ENCODE data around the gene MALRD1.

MALRD1 gene

DNA sequence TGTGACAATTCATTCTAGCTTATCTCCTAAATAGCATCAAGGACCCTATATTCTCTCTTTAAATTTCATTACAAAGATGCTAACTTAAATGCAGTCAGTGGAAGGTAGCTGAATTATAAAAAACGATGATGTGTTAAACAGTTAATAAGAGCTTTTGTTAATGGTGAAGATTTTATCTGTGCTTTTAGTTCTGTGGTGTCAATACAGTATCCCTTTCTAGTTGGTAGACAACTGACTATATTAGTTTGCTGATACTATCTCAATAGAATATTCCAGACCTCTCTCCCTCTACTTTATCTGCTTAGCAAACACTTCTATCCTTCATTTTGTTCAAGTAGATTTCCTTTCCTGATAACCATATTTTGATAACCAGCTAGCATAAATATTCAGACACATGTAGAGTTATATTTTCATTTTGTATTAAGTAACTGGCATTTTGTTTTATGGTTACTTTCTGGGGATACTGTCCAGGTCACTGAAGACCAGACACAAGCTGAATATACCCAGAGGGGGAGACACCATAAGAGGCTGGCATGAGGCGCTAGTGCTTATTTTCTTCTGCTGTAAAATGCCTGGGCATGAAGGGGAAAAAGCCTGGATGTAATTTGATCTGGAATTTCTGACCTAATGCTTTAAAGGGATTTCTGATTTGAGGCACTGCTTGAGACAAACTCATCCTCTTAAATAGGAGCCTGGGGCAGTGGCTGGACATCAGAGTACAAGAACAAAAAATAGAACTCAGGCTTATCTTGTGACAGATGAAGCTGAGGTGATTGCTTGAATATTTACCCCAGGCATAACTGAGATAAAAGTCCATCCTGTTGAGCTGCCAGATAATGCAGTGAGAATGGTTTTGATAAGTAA, 197.5 kb downstream of the MALRD1 start:
- no peak for DNase-seq

DNA sequence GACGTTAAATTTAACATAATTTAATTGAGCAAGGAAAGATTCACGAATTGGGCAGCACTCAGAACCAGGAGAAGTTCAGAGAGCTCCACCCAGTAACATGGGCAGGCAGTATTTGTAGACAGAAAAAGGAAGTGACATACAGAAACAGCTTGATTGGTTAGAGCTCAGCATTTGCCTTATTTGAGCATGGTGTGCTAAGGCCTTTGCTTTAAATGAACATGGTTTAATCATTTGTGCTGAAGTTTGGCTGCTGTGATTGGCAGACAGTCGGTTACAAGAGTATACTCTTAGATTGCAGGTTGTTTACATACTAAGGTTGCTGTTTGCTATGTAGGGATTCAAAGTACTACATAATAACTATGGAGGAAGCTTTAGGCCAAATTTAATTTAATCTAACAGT, 199.2 kb downstream of the MALRD1 start:
- DNase-seq = no peak

DNA sequence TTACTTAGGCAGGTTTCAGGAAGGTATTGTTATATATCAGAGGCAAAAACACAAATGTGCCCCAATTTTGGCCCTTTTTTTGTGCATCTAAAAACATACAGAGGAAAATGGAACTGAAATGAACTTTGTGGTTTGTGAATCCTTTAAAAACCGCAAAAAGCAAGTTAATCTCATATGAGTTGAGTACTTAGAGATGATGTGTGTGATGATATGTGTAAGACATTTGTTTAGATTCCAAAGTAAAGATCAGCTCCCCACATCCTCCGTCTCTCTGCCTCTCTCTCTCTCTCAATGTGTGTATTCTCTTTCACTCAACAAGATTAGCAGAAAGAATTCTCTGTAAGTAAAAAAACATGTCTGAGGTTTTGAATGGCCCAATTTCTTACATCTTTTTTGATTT, 201.9 kb downstream of the MALRD1 start:
- DNase-seq = no peak

DNA sequence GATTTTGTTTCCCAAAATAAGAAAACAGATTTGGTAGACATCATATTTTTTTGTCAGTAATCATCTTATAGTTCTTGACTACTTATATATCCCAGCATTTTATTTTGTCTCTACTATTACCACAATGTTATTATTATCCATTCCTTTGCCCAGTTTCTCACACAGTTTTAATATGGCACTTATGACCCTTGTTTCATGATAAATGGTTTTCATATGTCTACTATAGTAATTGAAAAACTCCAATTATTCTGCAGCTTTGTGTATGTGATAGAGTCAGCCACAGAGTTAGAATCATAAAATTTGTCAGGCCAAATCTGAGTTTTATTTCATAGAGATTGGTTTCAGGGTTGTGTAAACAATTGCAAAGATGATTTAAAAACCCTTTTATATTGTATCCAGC, 203.9 kb downstream of the MALRD1 start:
- no peak for DNase-seq

DNA sequence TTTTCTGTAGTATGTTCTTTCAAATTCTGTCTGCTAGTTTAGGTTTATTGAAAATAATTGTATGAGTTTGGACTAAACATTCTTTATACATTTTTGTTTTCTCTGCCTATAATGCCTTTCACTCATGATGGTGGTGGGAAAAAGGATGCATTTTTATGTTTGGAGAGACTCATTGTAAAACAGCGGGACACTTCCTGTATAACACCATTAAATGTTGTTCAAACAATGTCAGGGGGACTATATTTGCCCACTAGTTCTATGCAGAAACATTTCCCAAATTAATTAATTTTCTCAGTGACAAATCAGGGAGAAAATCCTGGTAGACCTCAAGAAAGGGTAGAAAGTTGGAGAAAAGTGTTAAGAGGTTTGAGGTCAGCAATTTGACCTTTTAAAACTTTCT, 207.7 kb downstream of the MALRD1 start:
- DNase-seq = no peak

DNA sequence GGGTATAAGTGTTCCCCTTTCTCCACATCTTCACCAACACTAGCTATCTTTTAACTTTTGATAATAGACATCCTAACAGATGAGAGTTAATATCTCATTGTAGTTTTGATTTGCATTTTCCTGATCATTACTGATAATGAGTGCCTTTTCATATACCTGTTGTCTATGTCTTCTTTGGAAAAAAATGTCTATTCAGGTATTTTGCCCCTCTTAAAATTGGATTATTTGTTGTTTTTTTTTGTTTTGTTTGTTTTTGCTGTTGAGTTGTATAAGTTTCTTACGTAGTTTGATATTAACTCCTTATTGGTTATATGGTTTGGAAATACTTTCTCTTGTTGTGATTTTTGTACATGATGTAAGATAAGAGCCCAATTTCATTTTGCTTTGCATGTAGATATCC, 214.7 kb downstream of the MALRD1 start:
- DNase-seq = no peak

DNA sequence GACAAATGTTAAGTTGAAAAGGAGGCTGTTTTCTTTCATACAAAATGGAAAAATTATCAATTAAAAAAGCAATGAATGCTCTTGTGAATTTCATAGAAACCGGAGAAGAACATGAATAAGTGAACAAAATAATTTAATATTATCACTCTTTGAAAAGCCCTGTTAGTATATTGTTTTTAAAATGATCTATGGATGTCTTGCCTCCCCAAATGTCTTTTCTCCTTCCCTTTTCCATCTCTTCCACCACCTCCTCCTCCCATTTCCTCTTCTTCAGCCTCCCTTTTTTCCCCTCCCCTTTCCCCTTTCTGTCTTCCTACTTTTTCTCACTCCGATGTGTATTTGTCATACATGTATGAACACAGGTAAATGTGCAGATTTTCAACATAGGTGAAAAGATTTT, 234.7 kb downstream of the MALRD1 start:
- no peak for DNase-seq

DNA sequence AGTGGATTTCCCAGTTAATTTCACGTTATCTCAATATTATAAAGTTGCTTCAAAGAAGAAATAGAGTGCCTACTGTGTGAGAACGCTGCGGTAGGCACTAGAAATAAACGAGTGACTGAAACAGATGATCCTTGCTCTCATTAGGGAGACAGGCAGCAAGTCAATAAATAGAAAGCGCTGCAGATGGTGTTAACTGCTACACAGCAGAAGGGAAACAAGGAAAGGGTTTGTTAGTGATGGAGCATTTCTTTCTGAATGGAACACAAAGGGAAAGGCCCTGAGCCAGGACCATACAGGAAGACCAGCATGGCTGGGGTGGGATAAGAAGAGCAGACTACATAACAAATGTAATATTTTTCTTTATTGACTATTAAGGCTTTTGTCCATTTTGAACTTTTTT, 235.2 kb downstream of the MALRD1 start:
- DNase-seq = no peak

DNA sequence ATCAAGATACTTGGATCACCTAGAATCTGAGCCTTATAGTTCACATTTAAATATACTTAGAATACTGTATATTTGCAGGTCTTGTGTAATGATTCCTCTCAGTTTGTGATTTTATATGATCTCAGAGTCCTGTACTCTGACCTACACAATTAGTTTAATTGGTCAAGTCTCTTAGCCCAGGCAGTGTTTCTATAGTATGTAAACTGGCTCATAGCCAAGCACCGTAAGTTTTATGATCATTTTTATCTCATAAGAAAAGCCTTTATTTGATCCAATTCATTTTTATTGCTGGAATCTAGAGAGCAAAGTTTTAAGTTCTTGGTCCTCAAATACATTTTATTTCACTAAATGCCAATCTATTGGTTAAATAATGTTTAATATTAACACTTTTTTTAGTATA, 242.2 kb downstream of the MALRD1 start:
- DNase-seq = no peak

DNA sequence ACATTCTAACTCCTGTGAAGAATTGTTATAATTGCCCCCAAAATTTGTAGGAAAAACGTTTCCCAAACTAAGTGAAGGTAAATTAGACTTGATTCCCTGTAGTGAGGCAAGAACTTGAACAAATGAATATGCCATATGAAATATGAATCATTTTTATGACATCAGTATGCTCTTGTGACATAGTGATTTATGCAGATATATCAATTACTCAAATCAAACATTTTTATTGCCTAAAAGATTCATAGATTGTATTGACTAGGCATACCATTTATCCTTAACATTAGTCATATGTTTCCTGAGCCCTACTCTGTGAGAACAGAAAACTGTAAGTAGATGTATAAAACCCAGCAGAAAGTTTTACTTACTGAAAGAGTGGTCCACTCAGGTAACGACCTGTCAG, 245.6 kb downstream of the MALRD1 start:
- no peak for DNase-seq

DNA sequence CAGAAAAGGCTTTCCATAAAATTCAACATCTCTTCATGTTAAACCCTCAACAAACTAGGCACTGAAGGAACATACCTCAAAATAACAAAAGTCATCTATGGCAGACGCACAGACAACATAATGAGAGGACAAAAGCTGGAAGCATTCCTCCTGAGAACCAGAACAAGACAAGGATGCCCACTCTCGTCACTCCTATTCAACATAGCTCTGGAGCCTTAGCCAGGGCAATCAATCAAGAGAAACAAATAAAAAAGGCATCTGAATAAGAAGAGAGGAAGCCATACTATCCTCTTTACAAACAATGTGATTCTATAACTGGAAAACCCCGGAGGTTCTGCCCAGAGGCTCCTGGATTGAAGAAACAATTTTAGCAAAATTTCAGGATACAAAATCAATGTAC, 251.0 kb downstream of the MALRD1 start:
- DNase-seq = no peak

DNA sequence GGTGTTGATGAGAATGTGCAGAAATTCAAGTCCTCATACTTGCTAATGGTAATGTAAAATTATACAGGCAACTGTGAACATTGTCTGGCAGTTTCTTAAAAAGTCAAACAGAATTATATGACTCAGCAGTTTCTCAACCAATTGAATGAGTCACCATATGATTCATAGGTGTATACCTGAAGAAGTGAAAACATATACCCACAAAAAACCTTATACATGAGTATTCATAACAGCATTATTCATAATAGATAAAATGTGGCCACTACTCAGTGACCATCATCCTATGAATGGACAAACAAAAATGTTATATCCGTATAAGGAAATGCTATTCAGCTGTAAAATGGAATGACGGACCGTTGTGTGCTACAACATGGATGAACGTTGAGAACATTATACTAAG, 253.5 kb downstream of the MALRD1 start:
- no peak for DNase-seq

DNA sequence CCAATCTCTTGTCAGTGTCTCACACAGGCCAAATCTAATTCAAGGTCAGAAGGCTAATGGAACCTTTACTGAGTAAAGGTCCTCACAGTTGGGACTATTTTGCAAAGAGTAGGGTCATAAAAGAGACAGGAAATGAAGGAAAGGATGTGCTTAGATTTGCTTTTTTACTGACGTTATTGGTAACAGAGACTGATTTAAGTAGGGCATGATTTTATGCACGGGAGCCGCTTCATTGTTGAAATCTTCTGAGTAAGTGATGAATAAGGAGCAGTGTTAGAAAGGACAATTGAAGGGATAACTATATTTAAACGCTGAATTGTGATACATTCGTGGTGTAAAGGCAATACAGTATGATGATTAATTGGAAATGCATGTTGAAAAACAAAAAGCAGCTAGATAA, 261.5 kb downstream of the MALRD1 start:
- no peak for DNase-seq

DNA sequence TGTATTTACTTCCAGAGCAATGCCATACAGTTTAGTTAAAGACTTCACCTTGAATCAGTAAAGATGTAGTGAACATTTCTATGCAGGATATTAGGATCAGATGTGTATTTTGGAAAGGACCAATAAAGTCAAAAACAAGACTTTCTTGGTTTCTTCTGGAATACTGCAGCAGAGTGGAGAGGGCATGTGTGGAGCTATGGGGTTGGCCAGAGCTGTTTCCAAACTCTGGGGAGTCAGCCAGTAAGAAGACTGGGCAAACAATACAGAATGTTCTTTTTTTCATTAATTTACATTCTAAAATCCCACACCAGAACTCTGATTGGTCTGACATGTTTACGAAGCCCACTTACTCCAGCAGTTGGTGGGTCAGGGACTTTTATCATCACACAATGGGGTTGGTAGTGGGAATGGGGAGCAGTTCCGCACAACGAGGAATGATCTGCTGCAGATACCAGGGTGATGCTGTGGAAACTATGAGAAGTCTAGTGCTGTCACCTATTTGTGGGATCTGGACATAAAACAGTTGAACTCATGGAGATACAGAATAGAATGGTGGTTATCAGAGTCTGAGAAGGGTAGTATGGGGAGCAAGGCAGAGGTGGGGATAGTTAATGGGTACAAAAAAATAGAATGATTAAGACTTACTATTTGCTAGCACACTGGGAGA, 267.7 kb downstream of the MALRD1 start:
- no peak for DNase-seq

DNA sequence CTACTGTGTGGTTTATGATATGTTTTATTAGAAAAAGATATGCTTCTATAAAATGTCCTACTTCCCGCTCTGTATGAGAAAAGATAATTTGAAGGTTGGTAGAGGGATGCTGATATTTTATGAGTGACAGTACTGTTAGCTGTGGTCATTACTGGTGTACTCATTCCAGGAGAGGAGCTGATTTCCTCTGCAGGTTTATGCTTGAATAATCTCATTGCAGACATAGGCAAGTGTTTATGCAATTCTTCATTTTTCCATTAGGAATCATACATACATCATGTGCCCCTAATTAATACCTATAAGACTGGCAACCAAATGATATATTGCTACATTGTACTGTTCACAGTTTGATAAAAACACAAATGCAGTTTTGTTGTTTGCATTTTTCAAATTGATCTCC, 269.4 kb downstream of the MALRD1 start:
- no peak for DNase-seq

DNA sequence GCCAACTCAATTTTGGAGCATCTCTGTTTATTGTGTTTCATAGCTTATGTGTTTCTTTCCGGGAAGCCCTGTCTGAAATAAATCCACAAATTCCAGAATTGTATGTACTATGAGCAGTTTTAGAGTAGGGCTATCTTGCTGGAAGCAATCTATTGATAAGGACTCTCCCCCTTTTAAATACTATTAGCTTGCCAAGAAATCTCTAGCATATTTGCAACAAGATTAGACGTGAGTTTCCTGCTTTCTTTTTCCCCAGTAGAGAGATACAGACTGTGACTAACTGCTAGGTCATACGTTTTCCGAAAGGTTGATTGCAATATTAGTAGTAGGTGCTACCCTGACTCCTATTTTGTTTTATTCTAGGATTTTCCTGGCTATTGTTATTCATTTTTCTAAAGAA, 277.0 kb downstream of the MALRD1 start:
- DNase-seq = no peak

DNA sequence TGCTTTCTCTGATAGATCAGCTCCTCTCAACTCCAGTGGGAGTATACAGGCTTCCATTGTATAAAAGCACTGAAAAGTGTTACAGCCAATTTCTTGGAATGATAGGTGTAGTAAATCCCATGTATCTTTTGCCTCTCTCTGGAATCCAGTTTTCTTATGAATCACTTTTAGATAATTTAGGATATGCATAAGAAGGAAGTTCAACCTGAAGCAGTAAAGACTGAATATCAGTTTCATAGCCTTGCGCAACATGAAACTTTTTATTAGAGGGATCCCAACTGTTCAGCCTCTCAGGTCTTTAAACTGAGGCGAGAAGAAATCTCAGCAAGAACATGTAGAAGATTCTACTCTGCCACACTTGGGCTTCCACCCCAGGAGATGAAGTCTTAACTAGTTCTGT, 280.0 kb downstream of the MALRD1 start:
- no peak for DNase-seq

DNA sequence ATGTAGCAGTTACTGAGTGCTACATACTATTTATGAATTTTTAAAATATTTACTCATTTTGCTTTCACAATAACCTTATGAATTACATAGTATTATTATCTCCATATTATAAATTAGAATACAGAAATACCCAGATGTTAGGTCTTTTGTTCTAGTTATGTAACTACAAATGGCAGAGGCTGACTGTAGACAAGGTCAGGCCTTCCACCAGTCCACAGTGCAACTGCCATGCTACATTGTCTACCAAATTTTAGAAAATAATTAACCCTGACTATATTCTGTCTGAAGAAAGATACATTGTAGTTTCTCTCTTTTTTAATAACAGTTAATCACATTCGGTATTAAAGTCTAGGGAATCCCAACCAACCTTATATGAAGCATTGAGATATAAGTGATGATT, 280.9 kb downstream of the MALRD1 start:
- no peak for DNase-seq

DNA sequence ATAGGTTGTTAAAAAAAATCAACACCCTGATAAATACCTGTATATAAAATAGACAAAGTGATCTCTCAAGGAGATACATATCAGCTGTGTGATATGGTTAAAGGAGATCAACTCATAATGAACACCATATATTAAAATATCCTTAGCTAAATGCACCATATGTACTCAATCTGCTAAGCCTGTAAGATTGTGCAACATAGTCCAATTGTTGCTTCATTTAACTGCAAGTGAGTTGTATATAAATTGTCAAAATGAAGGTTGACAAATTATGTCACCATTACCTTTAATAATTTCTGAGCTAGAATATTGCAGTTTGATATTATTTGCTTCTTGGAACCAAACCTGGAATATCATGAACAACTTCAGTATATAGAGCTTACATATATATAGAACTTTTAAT, 283.7 kb downstream of the MALRD1 start:
- no peak for DNase-seq

DNA sequence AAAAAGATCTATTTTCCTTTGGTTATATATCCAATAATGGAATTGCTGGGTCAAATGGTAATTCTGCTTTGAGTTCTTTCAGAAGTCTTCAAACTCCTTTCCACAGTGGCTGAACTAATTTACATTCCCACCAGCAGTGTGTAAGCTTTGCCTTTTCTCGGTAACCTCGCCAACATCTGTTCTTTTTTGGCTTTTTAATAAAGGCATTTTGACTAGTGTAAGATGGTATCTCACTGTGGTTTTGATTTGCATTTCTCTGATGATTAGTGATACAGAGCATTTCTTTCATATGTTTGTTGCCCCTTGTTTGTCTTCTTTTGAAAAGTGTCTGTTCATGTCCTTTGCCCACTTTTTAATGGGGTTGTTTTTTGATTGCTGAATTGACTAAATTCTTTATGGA, 285.0 kb downstream of the MALRD1 start:
- no peak for DNase-seq

DNA sequence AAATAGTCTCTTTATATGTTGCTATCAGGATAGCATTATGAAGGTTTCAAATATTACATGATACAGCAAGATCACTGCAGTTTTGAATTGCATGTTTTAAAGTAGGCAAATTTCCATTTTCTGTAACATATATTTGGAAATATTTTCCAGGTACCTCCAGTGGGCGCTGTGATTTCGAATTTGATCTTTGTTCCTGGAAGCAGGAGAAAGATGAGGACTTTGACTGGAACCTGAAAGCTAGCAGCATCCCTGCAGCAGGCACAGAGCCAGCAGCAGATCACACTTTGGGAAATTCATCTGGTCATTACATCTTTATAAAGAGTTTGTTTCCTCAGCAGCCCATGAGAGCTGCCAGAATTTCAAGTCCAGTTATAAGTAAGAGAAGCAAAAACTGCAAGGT, 299.0 kb downstream of the MALRD1 start:
- no peak for DNase-seq

DNA sequence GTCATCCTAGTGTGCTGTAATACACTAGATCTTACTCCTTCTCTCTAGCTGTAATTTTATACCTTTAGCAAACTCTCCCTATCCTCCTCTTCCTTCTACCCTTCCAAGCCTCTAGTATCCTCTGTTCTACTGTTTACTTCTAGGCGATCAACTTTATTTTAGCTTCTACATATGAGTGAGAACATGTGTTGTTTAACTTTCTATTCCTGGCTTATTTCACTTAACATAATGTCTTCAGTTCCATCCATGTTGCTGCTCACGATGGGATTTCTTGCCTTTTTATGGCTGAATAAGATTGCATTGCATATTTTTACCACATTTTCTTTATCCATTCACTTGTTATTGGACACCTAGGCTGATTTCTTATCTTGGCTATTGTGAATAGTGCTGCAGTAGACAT, 318.6 kb downstream of the MALRD1 start:
- DNase-seq = no peak

DNA sequence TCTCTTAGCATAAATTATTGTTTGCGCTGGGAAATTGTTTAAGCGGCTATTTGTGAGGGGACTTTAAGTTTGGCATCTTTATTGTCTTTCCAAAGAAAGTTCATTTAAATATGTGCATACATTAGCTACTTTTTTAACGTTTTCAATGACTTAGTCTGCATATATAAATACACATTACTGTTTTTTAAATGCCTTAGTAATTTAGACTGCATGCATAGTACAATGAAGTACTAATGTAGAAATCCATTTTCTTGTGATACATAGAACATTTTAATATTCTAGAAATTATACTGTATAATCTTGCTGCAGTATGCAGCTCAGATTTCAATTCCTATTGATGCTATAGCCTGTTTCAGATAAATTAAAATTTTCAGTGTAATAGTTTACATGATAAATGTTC, 325.4 kb downstream of the MALRD1 start:
- DNase-seq = no peak

DNA sequence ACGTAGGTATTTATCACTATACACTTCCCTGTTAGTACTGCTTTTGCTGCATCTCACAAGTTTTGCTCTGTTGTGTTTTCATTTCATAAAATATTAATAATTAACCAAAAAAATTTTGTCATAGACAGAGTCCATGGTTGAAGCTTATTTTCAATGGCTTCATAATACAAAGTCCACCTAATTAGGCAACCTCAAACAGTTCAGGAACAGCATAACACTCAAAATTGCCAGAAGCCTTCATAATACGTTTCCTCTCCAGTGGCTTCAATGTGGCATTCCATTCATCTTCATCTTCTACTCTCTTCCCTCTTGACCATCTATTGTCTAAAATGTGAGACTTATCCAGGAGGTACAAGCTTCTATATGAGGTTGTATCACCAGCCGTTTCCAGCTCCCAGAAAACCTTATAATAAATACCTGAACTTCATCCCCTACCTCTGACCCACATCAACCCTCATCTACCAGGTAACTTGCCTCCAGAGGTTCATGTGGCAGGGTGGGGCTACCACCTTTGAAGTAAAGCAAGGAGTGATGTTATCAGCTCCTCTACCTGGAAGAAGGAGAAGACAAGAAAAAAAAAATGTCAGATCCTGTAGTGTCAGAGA, 337.3 kb downstream of the MALRD1 start:
- DNase-seq = no peak

Measured in NCI-H1105 (cell line).